ENCODE measurements around the gene PFDN1.

PFDN1 gene

DNA sequence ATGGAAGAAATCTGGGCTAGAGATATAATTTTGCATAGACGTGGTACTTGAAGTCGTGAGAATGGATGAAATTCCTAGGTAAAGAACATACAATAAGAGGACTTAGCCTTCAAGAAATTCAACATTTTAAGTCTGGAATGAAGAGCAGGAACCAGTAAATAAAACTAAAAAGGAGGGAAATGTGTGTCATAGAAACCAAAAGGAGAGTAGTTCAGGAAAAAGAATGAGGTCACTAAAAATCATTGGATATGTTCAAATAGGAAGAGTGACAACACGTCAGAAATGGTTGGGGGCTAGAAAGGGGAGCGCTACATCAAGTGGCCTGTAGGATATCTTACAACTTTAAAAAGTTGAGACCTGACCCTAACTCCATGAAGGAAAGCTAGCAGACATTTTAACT lies 44.0 kb downstream of the PFDN1 start:
- no peak for DNase-seq (ENCODE audit: low spot score)

DNA sequence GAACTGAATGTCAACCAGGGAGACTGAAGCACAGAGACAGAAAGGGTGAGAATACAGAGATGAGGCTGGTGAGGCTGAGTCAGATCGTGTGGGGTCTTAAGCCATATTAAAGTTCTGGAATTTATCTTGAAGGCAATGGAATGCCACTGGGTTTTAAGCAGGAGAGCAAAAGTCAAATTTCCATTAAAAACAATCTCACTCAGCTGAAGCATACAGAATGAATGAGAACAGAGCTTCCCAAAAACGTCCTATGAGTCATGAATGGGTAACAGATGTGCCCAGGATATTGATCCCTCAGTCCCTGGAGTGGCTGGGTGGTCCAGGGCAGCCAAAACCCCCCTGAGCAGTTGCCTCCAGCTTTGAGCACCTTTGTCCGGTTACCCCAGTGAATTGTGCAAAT lies 44.9 kb downstream of the PFDN1 start:
- DNase-seq (ENCODE audit: low spot score): no peak

GRCh38 chr5:140256726-140257125 lies 46.2 kb downstream of the PFDN1 start:
- DNase-seq (ENCODE audit: low spot score): no peak

DNA sequence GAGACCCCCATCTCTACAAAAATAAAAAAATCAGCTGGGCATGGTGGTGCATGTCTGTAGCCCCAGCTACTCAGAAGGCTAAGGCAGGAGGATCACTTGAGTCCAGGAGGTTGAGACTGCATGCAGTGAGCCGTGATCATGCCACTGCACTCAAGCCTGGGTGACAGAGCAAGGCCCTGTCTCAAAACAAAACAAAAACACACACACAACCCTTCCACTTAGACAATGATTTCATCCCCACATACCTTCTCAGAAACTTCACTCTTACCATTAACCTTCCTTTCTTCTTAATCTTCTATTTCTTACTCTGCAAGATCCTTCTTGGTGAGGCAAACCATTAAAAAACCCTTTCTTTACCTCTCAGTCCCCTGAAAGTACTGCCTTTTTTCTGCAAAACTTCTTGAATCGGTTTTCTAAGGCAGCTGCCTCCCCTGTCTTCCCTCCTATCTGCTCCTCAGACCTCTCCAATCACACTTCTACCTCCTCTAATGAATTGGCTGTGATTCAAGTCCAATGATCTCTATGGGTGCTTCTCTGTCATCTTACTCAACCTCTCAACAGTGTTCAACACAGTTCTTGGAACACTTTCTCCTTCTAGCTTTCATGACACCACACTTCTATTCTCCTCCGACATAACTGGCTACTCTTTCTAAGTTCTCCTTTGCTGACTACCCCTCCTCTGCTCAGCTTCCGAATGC lies 47.3 kb downstream of the PFDN1 start:
- peak; percentile 24 for DNase-seq (ENCODE audit: low spot score)

DNA sequence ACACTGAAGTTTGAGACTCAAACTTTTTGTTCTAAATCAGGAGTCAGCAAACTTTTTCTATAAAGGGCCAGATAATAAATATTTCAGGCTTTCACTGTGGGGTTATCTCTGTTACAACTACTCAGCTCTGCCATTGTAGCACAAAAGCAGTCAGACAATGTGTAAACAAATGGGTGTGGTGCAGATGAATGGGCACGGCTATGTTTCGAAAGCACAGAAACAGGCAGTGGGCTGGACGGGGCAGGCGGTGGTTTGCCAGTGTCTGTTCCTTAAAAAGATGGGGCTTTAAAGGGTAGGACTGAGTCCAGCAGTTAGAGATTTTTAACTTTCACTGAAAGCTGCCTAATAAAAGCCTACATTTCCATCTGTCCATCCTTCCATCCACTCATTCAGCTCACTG lies 48.9 kb downstream of the PFDN1 start:
- peak; percentile 21 for DNase-seq (ENCODE audit: low spot score)

- DNase-seq (ENCODE audit: low spot score): no peak
Observed at GRCh38 chr5:140252470-140253126, 50.3 kb downstream of the PFDN1 start.

DNA sequence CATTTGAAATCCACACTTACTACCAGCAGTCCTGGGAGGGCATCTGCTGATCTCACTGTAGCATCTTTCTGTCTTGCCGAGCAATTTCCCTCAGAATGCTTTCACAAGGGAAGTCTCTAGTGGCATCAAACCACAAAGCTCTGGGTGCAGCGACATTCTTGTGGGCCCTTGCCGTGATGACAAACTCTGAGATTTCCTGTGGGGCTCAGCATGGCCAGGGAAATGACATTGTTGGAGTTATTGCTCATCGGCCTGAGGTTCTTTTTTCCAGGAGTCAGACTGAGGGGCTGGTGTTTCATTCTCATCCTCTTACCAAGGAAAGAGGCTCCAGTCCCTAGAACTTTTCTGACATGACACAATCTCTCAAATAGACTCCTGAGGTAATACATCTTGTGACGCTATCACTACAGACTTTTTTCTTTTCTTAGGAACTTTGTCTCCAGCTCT lies 51.4 kb downstream of the PFDN1 start:
- peak; percentile 86 for DNase-seq (ENCODE audit: low spot score)

- DNase-seq (ENCODE audit: low spot score): no peak
Observed at GRCh38 chr5:140250386-140250785, 52.5 kb downstream of the PFDN1 start.

DNA sequence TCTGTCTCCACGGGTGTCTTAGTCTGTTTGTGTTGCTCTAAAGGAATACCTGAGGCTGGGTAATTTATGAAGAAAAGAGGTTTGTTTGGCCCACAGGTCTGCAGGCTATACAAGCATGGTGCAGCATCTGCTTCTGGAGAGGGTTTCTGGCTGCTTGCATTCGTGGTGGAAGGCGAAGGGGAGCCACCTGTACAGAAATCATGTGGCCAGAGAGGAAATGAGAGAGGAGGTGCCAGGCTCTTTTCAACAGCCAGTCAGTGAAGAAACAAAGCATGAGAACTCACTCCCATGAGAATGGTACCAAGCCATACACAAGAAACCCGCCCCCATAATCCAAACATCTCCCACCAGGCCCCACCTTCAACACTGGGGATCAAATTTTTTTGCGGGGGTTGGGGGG lies 53.4 kb downstream of the PFDN1 start:
- DNase-seq (ENCODE audit: low spot score): no peak

- no peak for DNase-seq (ENCODE audit: low spot score)
Observed at GRCh38 chr5:140248414-140248813, 54.5 kb downstream of the PFDN1 start.

- no peak for DNase-seq (ENCODE audit: low spot score)
Observed at GRCh38 chr5:140246378-140247122, 56.4 kb downstream of the PFDN1 start.

DNA sequence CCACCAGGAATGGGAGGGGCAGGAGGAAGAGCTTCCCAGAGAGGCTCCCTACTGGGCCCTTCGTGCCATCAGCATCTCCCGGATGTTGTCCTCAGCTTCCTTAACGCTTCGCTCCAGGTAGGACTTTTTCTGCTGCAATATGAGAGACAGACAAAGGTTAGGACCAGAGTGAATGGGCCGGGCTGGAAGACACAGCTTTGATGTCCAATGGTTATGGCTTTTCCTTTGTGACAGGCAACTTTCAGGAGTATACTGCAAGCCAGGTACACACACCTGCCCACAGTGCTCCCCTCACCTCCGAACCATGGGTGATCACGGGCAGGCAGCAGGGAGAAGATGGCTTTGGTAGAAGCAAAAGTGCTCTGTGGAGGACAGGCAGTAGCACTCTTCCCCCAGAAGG lies 57.0 kb downstream of the PFDN1 start:
- no peak for DNase-seq (ENCODE audit: low spot score)

- no peak for DNase-seq (ENCODE audit: low spot score)
Observed at GRCh38 chr5:140245341-140245740, 57.6 kb downstream of the PFDN1 start.

DNA sequence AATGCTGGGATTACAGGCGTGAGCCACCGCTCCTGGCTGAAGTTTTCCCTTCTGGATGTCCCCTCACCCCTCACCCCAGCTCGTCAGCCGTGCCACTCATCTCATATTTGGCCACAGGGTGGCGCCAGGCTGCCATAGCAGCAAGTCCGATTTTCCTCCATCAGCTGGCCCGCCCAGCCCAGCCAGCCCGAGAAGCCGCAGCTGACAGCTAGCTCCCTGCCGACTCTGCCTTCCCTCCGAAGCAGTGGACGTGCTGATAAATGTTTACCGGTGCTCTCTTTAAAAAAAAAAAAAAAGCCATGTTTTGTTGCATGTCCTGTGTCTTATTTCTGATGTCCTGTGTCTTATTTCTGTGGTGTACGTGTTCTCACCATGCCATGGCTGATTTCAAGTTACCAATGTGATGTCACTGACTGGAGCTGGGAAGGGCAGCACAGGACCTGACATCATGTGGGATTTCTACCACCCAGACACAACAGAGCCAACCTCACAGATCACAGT lies 58.3 kb downstream of the PFDN1 start:
- DNase-seq (ENCODE audit: low spot score): peak; percentile 76

DNA sequence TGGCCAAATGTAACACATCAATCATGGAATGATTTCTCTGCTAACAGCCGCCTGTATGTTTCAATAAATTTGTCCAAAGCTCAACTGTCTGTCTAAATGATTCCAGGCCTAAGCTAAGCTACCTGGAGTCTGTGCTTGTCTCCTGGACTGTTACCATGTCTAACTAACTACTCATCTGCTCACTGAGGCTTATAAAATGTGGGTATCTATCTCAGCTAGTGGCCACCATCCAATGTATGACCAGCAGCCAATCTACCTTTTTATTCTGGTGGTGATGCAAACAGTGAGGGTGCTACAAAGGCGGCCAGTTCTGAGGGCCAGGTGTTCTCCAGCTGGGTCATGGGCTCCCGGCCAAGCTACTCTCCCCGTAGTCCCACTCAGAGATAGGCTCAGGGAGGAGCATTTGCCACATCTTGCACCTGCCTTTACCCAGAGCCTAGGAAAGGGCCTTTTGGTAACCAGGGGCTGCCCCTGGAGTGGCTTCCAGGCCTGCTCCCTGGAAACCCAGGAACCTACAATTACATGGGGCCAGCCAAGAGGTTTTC lies 59.1 kb downstream of the PFDN1 start:
- no peak for DNase-seq (ENCODE audit: low spot score)

GRCh38 chr5:140242890-140243585 lies 59.9 kb downstream of the PFDN1 start:
- DNase-seq (ENCODE audit: low spot score): no peak

DNA sequence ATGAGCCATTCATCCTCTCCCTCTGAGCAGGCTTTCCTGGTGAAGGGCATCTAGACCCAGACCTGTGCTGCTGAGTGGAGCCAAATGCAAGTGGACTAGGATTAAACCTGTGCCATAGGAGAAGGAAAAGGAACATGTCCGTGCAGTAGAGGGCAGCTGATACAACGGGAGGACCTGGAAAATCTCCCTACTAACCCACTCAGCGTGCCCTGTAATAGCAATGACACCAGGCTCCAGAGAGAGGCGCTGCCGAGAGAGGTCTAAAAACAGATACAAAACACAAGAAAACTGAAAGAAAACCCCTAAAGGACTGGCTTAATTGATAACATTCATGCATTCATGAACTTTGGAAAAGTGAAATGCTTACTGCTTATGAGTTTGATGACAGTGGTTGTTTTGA lies 60.8 kb downstream of the PFDN1 start:
- DNase-seq (ENCODE audit: low spot score): no peak

- no peak for DNase-seq (ENCODE audit: low spot score)
Observed at GRCh38 chr5:140240987-140241706, 61.8 kb downstream of the PFDN1 start.

GRCh38 chr5:140239939-140240700 lies 62.8 kb downstream of the PFDN1 start:
- DNase-seq (ENCODE audit: low spot score): peak; percentile 50

DNA sequence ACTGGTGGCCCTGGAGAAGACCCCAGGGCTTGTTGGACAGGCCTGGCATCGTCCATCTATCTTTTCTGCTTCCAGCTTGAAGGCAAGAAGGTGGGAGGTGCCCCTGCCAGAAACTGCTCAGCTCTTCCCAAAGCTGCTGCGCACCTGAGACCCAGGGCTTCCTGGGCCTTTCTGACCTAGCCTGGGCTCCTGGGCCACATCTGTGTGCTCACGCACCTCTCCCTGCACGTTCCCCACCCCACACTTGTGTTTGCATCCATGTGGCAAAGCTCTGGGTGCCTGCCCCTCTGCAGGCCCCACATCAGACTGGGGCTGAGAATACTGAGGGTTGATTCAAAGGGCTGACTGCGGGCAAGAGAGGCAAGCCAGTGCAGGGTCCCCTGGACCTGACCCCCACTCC lies 63.4 kb downstream of the PFDN1 start:
- no peak for DNase-seq (ENCODE audit: low spot score)

DNA sequence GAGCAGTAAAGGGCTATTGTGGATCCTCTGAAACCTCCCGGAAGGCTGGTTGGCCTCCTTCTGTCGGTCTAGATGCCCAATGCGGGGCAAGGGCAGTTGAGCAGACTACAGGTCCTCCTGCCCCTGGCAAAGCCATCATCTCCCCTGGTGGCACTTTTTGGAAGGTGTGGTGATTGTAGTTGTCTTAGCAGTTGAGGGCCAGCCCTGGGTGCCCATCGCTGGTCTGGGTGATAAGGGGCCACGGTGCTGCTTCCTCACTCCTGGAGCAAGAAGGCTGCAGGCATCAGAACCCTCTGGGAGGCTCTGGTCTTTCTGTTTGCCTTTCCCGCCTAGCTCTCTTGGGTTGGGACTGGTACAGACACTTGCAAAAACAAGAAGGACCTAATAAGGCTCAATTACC lies 64.1 kb downstream of the PFDN1 start:
- DNase-seq (ENCODE audit: low spot score): no peak

Measured in CD4-positive, alpha-beta T cell treated with Interleukin-15 for 4 hours (primary cell).